Stimulated activated CD8-positive, alpha-beta memory T cell treated with anti-CD3 and anti-CD28 coated beads, Interleukin-4, amount 100 ng/mL, for 4 hours (primary cell): Measurements from ENCODE around the gene RBFA.

ENCODE experiments used
- DNase-seq, 2 donors: peaks; one replicate each; pipeline ENCODE4 v3.0.0-alpha.2; 2020; ENCODE audit warnings: low read depth in 2 of 2, low spot score in 1 of 2

Gene RBFA

DNA sequence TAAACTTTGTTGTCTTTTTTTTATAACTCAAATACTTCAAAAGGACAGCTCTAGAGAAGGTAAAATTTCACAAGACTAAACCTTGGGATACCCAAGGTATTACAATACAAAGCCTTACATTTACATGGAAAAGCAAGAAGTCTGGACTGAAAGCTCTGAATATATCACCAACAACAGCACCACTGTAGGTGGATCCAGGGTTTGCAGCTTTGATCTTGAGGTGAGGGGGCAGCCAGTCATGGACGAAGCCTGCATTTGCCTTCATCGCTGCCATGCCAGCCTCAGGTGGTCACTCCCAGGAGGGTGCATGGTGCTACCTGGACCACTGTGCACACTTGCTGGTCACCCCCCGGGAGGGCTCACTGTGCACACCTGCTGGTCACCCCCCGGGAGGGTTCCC, 36.6 kb downstream of the RBFA start:
- no peak for DNase-seq

DNA sequence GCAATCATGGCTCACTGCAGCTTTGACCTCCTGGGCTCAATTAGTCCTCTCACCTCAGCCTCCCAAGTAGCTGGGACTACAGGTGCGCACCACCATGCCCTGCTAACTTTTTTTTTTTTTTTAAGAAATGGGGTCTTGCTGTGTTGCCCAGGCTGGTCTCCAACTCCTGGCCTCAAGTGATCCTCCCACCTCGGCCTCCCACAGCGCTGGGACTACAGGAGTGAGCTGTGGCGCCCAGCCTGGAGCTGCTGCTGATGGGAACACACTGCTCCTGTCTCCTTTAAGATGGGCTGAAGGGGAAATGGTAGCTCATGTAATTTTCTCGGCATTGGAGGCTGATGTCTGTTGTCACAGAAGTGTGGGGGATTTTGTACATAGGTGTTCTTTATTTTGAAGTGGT, 39.9 kb downstream of the RBFA start:
- no peak for DNase-seq

DNA sequence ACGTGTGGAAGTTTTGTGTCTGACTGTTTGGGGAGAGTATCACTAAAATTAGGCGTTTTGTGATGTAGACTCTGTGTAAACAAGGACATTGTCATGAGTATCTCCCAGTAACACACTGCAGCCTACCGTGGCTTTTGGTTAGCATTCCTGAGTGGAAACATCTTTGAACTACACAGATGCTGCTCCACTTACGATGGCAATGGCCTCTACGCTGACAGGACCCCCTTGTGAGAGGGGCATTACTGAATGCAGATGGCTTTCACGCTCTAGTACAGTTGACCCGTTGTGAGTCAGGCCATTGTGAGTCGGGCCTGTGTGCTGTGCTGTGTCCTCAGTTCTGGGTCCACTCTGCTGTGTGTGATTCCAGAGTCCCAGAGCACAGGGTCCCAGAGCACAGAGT, 40.5 kb downstream of the RBFA start:
- no peak for DNase-seq

DNA sequence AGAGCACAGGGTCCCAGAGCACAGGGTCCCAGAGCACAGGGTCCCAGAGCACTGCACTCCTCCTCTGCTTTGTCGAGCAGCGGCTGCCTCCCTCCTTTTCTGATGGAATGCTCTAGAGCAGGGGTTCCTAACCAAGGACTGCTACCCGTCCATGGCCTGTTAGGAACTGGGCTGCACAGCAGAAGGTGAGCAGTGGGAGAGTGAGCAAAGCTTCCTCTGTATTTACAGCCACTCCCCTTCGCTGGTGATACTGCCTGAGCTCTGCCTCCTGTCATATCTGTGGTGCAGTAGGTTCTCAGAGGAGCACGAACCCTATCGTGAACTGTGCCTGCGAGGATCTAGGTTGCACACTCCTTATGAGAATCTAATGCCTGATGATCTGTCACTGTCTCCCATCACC, 41.7 kb downstream of the RBFA start:
- DNase-seq = no peak

DNA sequence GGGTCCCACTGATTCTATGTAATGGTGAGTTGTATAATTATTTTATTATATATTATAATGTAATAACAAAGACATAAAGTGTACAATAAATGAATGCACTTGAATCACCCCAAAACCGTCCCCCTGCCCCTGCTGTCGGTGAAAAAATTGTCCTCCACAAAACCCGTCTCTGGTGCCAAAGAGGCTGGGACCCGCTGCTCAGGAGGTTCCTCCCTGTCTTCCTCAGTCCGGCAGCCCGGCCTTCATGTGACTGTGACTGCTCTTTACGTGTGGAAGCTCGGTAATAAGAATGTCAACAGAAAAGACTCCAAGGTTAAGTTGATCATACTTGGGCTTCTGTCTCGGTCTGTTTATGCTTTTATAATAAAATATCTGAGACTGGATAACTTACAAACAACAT, 42.1 kb downstream of the RBFA start:
- DNase-seq = no peak

DNA sequence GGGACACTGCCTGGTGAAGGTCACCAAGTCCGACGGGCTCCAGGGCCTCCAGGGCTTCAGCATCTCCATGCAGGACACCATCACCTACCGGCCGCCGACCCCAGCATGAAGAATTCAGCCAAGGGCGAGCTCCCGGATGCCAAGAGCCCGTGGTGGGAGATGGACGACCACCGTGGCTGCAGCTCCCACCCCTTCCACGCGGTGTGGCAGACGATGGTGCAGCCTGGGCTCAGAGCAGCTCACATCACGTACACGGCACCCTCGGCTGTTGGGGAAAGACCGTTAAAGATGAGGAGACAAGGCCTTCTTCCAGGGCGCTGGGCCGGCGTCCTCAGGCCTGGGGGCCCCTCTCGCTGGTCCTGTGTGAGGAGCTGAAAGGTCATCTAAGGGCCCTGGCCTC, 43.6 kb downstream of the RBFA start:
- DNase-seq = no peak
